Mucosa of rectum (tissue), 2 donors: ENCODE data around the gene SLCO1A2.

Experiments used
- H3K27ac ChIP-seq, 2 donors: one replicate each; pipeline ENCODE4 v1.7.0; 2013; ENCODE audit warnings: inconsistent platforms in 2 of 2, low read depth in 2 of 2, low read length in 2 of 2
- H3K27me3 ChIP-seq, 2 donors: one replicate each; pipeline ENCODE4 v1.7.0; 2013; ENCODE audit warnings: low read length in 2 of 2; ENCODE audit not compliant: control insufficient read depth in 2 of 2, insufficient read depth in 2 of 2
- H3K36me3 ChIP-seq, 2 donors: one replicate each; pipeline ENCODE4 v1.7.0; 2013; ENCODE audit warnings: low read length in 2 of 2; ENCODE audit not compliant: control insufficient read depth in 2 of 2, insufficient read depth in 2 of 2
- H3K4me1 ChIP-seq, 2 donors: one replicate each; pipeline ENCODE4 v1.7.0; 2013; ENCODE audit warnings: low read length in 2 of 2, mild to moderate bottlenecking in 1 of 2; ENCODE audit not compliant: control insufficient read depth in 2 of 2, insufficient read depth in 2 of 2
- H3K4me3 ChIP-seq, 2 donors: one replicate each; pipeline ENCODE4 v1.7.0; 2013; ENCODE audit warnings: low read length in 2 of 2
- H3K9ac ChIP-seq, 2 donors: one replicate each; pipeline ENCODE4 v1.7.0; 2013; ENCODE audit warnings: low read length in 2 of 2, low read depth in 1 of 2, mild to moderate bottlenecking in 1 of 2
- H3K9me3 ChIP-seq, 2 donors: one replicate each; pipeline ENCODE4 v1.7.0; 2013; ENCODE audit warnings: low read length in 2 of 2; ENCODE audit not compliant: control insufficient read depth in 2 of 2
- donor health status: healthy.
- donor health status: Normal muscosa, but diverticular disease.

Gene SLCO1A2

GRCh38 chr12:21223930-21224329 is 110.8 kb downstream of the SLCO1A2 start:
- Histone ChIP-seq H3K27me3 (no peaks in the 10 kb centered on the region), H3K4me1 (no peaks in the 10 kb centered on the region), H3K9me3 (no peaks in the 10 kb centered on the region), H3K4me3 (no peak overlapping the region), H3K9ac (no peak overlapping the region), H3K27ac (no peak overlapping the region), H3K36me3 (no peaks in the 10 kb centered on the region)

- H3K27ac ChIP-seq = no peak overlapping the region
- H3K4me1 ChIP-seq = no peaks in the 10 kb centered on the region
These were observed 112.9 kb downstream of the SLCO1A2 start for GRCh38 chr12:21221778-21222177.

GRCh38 chr12:21221072-21221471 is 113.6 kb downstream of the SLCO1A2 start:
- Histone ChIP-seq H3K27ac (no peak overlapping the region), H3K36me3 (no peaks in the 10 kb centered on the region), H3K4me3 (no peak overlapping the region), H3K27me3 (no peaks in the 10 kb centered on the region), H3K4me1 (no peaks in the 10 kb centered on the region), H3K9me3 (no peaks in the 10 kb centered on the region), H3K9ac (no peak overlapping the region)

More at GRCh38 chr12:21221778-21222177, 112.9 kb downstream of the SLCO1A2 start:
- Histone ChIP-seq H3K36me3 (no peaks in the 10 kb centered on the region), H3K4me3 (no peak overlapping the region), H3K9me3 (no peaks in the 10 kb centered on the region), H3K9ac (no peak overlapping the region), H3K27me3 (no peaks in the 10 kb centered on the region)

GRCh38 chr12:21220266-21220665 is 114.5 kb downstream of the SLCO1A2 start:
- no peaks in the 10 kb centered on the region for H3K36me3 ChIP-seq

GRCh38 chr12:21219206-21219605 is 115.5 kb downstream of the SLCO1A2 start:
- Histone ChIP-seq H3K27ac (no peak overlapping the region), H3K9ac (no peak overlapping the region), H3K27me3 (no peaks in the 10 kb centered on the region), H3K4me3 (no peak overlapping the region), H3K36me3 (no peaks in the 10 kb centered on the region), H3K4me1 (no peaks in the 10 kb centered on the region), H3K9me3 (peaks cover 0 to 2% of the 10 kb centered on the region in 2 donors)

More at GRCh38 chr12:21220266-21220665, 114.5 kb downstream of the SLCO1A2 start:
- H3K27me3 ChIP-seq = no peaks in the 10 kb centered on the region
- H3K27ac ChIP-seq = no peak overlapping the region
- no peak overlapping the region for H3K4me3 ChIP-seq
- peaks cover 0 to 1% of the 10 kb centered on the region in 2 donors for H3K9me3 ChIP-seq
- H3K9ac ChIP-seq = no peak overlapping the region
- no peaks in the 10 kb centered on the region for H3K4me1 ChIP-seq
